Stimulated activated CD4-positive, alpha-beta T cell treated with anti-CD3 and anti-CD28 coated beads, Interleukin-1b, Interleukin-23, amount 100 ng/mL, for 48 hours (primary cell): ENCODE data around the gene MANEAL.

ENCODE experiments used
- DNase-seq: peaks from one replicate; pipeline ENCODE4 v3.0.0-alpha.2; 2020

Gene MANEAL

GRCh38 chr1:37782491-37782890, 11.2 kb upstream of the MANEAL start:
- no peak for DNase-seq

GRCh38 chr1:37792943-37793686, 532 bp upstream of the MANEAL start:
- no peak for DNase-seq

GRCh38 chr1:37794372-37795339, 1.0 kb downstream of the MANEAL start:
- no peak for DNase-seq

- DNase-seq: peak; percentile 39
Measured at GRCh38 chr1:37795340-37796125, 1.9 kb downstream of the MANEAL start.

GRCh38 chr1:37797750-37798345, 4.2 kb downstream of the MANEAL start:
- DNase-seq: no peak

GRCh38 chr1:37802439-37802838, 8.8 kb downstream of the MANEAL start:
- no peak for DNase-seq

GRCh38 chr1:37807220-37807554, 13.5 kb downstream of the MANEAL start:
- no peak for DNase-seq

GRCh38 chr1:37807555-37808368, 14.1 kb downstream of the MANEAL start, which contains the start of the genes C1orf122 and YRDC:
Gene C1orf122, plus strand, starts transcription at chr1:37807790. Its CDS starts 615 bp downstream, at chr1:37808405.
Gene YRDC, minus strand, starts transcription at chr1:37808208. Its CDS starts 28 bp downstream, at chr1:37808180.
- DNase-seq: peak; percentile 93

- DNase-seq: peak; percentile 33
Measured at GRCh38 chr1:37808369-37809319, 15.0 kb downstream of the MANEAL start.

GRCh38 chr1:37809942-37810341, 16.3 kb downstream of the MANEAL start:
- DNase-seq: no peak

- DNase-seq: peak; percentile 66
Measured at GRCh38 chr1:37811027-37811655, 17.5 kb downstream of the MANEAL start.

- DNase-seq: no peak
Measured at GRCh38 chr1:37813529-37814145, 20.0 kb downstream of the MANEAL start.

GRCh38 chr1:37814252-37814651, 20.6 kb downstream of the MANEAL start:
- DNase-seq: no peak

- no peak for DNase-seq
Measured at GRCh38 chr1:37817481-37817880, 23.8 kb downstream of the MANEAL start.

- no peak for DNase-seq
Measured at GRCh38 chr1:37821481-37821880, 27.8 kb downstream of the MANEAL start.

- DNase-seq: peak; percentile 32
Measured at GRCh38 chr1:37822906-37823815, 29.5 kb downstream of the MANEAL start.

- DNase-seq: no peak
Measured at GRCh38 chr1:37824001-37824400, 30.4 kb downstream of the MANEAL start.

- no peak for DNase-seq
Measured at GRCh38 chr1:37825506-37825905, 31.9 kb downstream of the MANEAL start.
